ENCODE results near the gene ATP5PD.

ATP5PD gene

GRCh38 chr17:75069783-75070182 is 23.0 kb upstream of the ATP5PD start:
- TF ChIP-seq CTCF (IDR thresholded peaks at IDR 0.05; ENCODE audit: low read length) (peak; percentile 34), EZH2 (optimal IDR thresholded peaks at IDR 0.05; ENCODE audit: low read depth, low read length) (no peak)
- peaks cover 23% of the 10 kb centered on the region for H3F3A ChIP-seq (ENCODE audit: insufficient read depth, low read length)
- H3K4me3 ChIP-seq (ENCODE audit: low read length): no peak overlapping the region
- no peaks in the 10 kb centered on the region for H3K36me3 ChIP-seq (replicated peaks; ENCODE audit: insufficient read depth, low read length)
- no peaks in the 10 kb centered on the region for H3K9me3 ChIP-seq (replicated peaks; ENCODE audit: insufficient read depth, low read length)
- H3K79me2 ChIP-seq (ENCODE audit: low read length): no peaks in the 10 kb centered on the region
- no peak overlapping the region for H2AFZ ChIP-seq (ENCODE audit: low read length)
- H3K4me2 ChIP-seq (ENCODE audit: low read depth, low read length): no peak overlapping the region
- H4K20me1 ChIP-seq (ENCODE audit: insufficient read depth, low read length): no peaks in the 10 kb centered on the region
- H3K9me2 ChIP-seq (replicated peaks; ENCODE audit: insufficient read depth, low read length): no peaks in the 10 kb centered on the region
- no peak overlapping the region for H3K9ac ChIP-seq (ENCODE audit: low read length)
- no peak overlapping the region for H3K27ac ChIP-seq (ENCODE audit: low read length)
- peaks cover 27% of the 10 kb centered on the region for H3K4me1 ChIP-seq (ENCODE audit: low read length)
- peak; percentile 21 for DNase-seq
- no peaks in the 10 kb centered on the region for H3K27me3 ChIP-seq (replicated peaks; ENCODE audit: insufficient read depth, low read length)

GRCh38 chr17:75068750-75069149 is 22.0 kb upstream of the ATP5PD start:
- Histone ChIP-seq H3K4me1 (ENCODE audit: low read length) (peaks cover 27% of the 10 kb centered on the region), H3F3A (ENCODE audit: insufficient read depth, low read length) (peaks cover 23% of the 10 kb centered on the region), H3K4me2 (ENCODE audit: low read depth, low read length) (no peak overlapping the region), H3K27me3 (replicated peaks; ENCODE audit: insufficient read depth, low read length) (no peaks in the 10 kb centered on the region), H3K9ac (ENCODE audit: low read length) (no peak overlapping the region), H3K36me3 (replicated peaks; ENCODE audit: insufficient read depth, low read length) (no peaks in the 10 kb centered on the region), H3K4me3 (ENCODE audit: low read length) (no peak overlapping the region), H3K79me2 (ENCODE audit: low read length) (no peaks in the 10 kb centered on the region), H3K27ac (ENCODE audit: low read length) (no peak overlapping the region), H3K9me3 (replicated peaks; ENCODE audit: insufficient read depth, low read length) (no peaks in the 10 kb centered on the region), H3K9me2 (replicated peaks; ENCODE audit: insufficient read depth, low read length) (no peaks in the 10 kb centered on the region), H4K20me1 (ENCODE audit: insufficient read depth, low read length) (no peaks in the 10 kb centered on the region), H2AFZ (ENCODE audit: low read length) (no peak overlapping the region)
- no peak for DNase-seq
- TF ChIP-seq EZH2 (optimal IDR thresholded peaks at IDR 0.05; ENCODE audit: low read depth, low read length) (no peak), CTCF (IDR thresholded peaks at IDR 0.05; ENCODE audit: low read length) (no peak), EZH2phosphoT487 (IDR thresholded peaks at IDR 0.05; ENCODE audit: low read length) (no peak)

GRCh38 chr17:75067856-75068255 is 21.1 kb upstream of the ATP5PD start:
- peak overlapping the region; percentile 71; the same call in 1 of the 2 replicates for H3K4me2 ChIP-seq (ENCODE audit: low read depth, low read length)

More at GRCh38 chr17:75067856-75068255, 21.1 kb upstream of the ATP5PD start:
- peak overlapping the region; percentile 36; the same call in 1 of the 2 replicates for H3K9ac ChIP-seq (ENCODE audit: low read length)
- peak; percentile 74 for DNase-seq
- no peaks in the 10 kb centered on the region for H3K79me2 ChIP-seq (ENCODE audit: low read length)
- no peaks in the 10 kb centered on the region for H3K9me3 ChIP-seq (replicated peaks; ENCODE audit: insufficient read depth, low read length)
- no peak overlapping the region; the same call in 1 of the 2 replicates for H3K4me3 ChIP-seq (ENCODE audit: low read length)
- H3K36me3 ChIP-seq (replicated peaks; ENCODE audit: insufficient read depth, low read length): no peaks in the 10 kb centered on the region; the same call in 1 of the 2 replicates
- no peak for TF ChIP-seq EZH2phosphoT487 (IDR thresholded peaks at IDR 0.05; ENCODE audit: low read length)
- no peak for TF ChIP-seq EZH2 (optimal IDR thresholded peaks at IDR 0.05; ENCODE audit: low read depth, low read length)
- no peak for TF ChIP-seq CTCF (IDR thresholded peaks at IDR 0.05; ENCODE audit: low read length)
- H3K27me3 ChIP-seq (replicated peaks; ENCODE audit: insufficient read depth, low read length): no peaks in the 10 kb centered on the region
- peak overlapping the region; percentile 69; the same call in 1 of the 2 replicates for H3K27ac ChIP-seq (ENCODE audit: low read length)
- peaks cover 27% of the 10 kb centered on the region for H3K4me1 ChIP-seq (ENCODE audit: low read length)
- peaks cover 23% of the 10 kb centered on the region for H3F3A ChIP-seq (ENCODE audit: insufficient read depth, low read length)
- H3K9me2 ChIP-seq (replicated peaks; ENCODE audit: insufficient read depth, low read length): no peaks in the 10 kb centered on the region
- H2AFZ ChIP-seq (ENCODE audit: low read length): peak overlapping the region; percentile 64
- no peaks in the 10 kb centered on the region for H4K20me1 ChIP-seq (ENCODE audit: insufficient read depth, low read length)
